ENCODE measurements around the gene CETP.

The CETP gene

DNA sequence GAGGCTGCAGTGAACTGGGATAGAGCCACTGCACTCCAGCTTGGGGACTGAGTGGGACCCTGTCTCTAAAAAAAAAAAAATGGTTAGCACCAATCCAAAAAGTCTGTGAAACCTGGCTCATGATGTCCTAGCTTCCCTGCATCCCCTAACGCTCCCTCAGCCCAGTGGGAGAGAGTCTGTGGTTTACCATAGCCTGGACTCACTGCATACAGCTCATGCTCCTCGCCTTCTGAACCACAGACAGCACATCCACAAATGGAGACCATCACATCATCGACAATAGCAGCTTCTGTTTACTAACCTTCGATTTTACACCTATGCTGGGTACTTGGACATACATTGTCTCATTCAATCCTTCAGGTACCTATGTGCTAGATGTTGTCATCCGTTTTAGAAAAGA is 71.2 kb downstream of the CETP start:
- DNase-seq (ENCODE audit: low read depth in 2 of 2): no peak
- no peak overlapping the region for H3K4me3 ChIP-seq (replicated peaks in 1 of 2; ENCODE audit: low read depth in 2 of 2, low read length in 2 of 2)
- TF ChIP-seq, protein P1, sequence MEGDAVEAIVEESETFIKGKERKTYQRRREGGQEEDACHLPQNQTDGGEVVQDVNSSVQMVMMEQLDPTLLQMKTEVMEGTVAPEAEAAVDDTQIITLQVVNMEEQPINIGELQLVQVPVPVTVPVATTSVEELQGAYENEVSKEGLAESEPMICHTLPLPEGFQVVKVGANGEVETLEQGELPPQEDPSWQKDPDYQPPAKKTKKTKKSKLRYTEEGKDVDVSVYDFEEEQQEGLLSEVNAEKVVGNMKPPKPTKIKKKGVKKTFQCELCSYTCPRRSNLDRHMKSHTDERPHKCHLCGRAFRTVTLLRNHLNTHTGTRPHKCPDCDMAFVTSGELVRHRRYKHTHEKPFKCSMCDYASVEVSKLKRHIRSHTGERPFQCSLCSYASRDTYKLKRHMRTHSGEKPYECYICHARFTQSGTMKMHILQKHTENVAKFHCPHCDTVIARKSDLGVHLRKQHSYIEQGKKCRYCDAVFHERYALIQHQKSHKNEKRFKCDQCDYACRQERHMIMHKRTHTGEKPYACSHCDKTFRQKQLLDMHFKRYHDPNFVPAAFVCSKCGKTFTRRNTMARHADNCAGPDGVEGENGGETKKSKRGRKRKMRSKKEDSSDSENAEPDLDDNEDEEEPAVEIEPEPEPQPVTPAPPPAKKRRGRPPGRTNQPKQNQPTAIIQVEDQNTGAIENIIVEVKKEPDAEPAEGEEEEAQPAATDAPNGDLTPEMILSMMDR (IDR thresholded peaks at IDR 0.05; ENCODE audit: low read depth, low read length): no peak
